PFSK-1 (cell line): ENCODE data around the gene PEX10.

Experiments used
- POLR2AphosphoS5 ChIP-seq: IDR thresholded peaks from 2 replicates; pipeline ENCODE4 v1.6.1; 2012; ENCODE audit warnings: low read depth, mild to moderate bottlenecking, control low read depth, low read length, moderate library complexity
- SIN3A ChIP-seq: IDR thresholded peaks from 2 replicates; pipeline ENCODE4 v1.6.1; 2012; ENCODE audit warnings: mild to moderate bottlenecking, low read length, moderate library complexity, borderline replicate concordance; ENCODE audit not compliant: insufficient read depth
- TAF1 ChIP-seq: IDR thresholded peaks from 2 replicates; pipeline ENCODE4 v1.6.1; 2012; ENCODE audit warnings: low read length, control low read depth, borderline replicate concordance; ENCODE audit not compliant: insufficient read depth

GRCh38 chr1:2429780-2430591, 17.6 kb upstream of the PEX10 start:
- TF ChIP-seq POLR2AphosphoS5 (no peak), SIN3A (no peak), TAF1 (no peak)
